Adrenal gland (tissue), 12 donors: ENCODE measurements around the gene NINL. TPM values are rescaled to one million over a fixed set of nuclear protein-coding genes. Genes with fewer than 3 reads are reported as not detected.

Source experiments
- DNase-seq, 7 donors: peaks; one replicate each; pipeline ENCODE4 v3.0.0-alpha.2; 2019 to 2020
- H3K27ac ChIP-seq, 5 donors: fragments of 200-600 bp; sonication (generic) in 4 of 5; 1 replicate in 3 of 5; 2 replicates in 2 of 5; pipeline versions ENCODE4 v1.5.1 to v1.8.0; 2016 to 2020; ENCODE audit warnings: mild to moderate bottlenecking in 1 of 5
- H3K27me3 ChIP-seq: fragments of 200-600 bp; 2 replicates; pipeline ENCODE4 v1.8.0; 2021
- H3K36me3 ChIP-seq, 2 donors: fragments of 200-600 bp; replicated peaks in 1 of 2; 1 replicate in 1 of 2; 2 replicates in 1 of 2; pipeline versions ENCODE4 v1.5.1 to v1.8.0; 2018 to 2022
- H3K4me1 ChIP-seq, 2 donors: fragments of 200-600 bp; replicated peaks in 1 of 2; 1 replicate in 1 of 2; 2 replicates in 1 of 2; pipeline versions ENCODE4 v1.5.1 to v1.8.0; 2018 to 2021
- H3K4me3 ChIP-seq, 4 donors: fragments of 200-600 bp; sonication (generic) in 3 of 4; one replicate each; pipeline ENCODE4 v1.5.1; 2016 to 2018
- H3K9me3 ChIP-seq, 3 donors: fragments of 200-600 bp; sonication (generic) in 1 of 3; replicated peaks in 1 of 3; 1 replicate in 2 of 3; 2 replicates in 1 of 3; pipeline versions ENCODE4 v1.5.1 to v1.8.0; 2016 to 2021
- CTCF ChIP-seq, 6 experiments: fragments of 450-650 bp in 4 of 6; fragments of 200-600 bp in 2 of 6; sonication (generic) in 1 of 6; IDR thresholded peaks; 1 replicate in 5 of 6; 2 replicates in 1 of 6; pipeline versions ENCODE4 v1.5.1 to v1.8.0; 2016 to 2021; ENCODE audit warnings: antibody characterized with exemption in 6 of 6, mild to moderate bottlenecking in 2 of 6, moderate library complexity in 1 of 6
- POLR2A ChIP-seq, 2 donors: fragments of 450-650 bp; IDR thresholded peaks; one replicate each; pipeline ENCODE4 v1.6.1; 2017; ENCODE audit warnings: antibody characterized with exemption in 2 of 2, mild to moderate bottlenecking in 2 of 2, moderate library complexity in 1 of 2
- WGBS, 4 donors: extraction: QIAGEN DNeasy Blood & Tissue Kit in 2 of 4; methylation state at CpG; one replicate each; pipeline versions ENCODE4 v1.1.5 to v1.1.7; 2013 to 2017; 5-methylcytosine and 5-hydroxymethylcytosine counted together
- intact Hi-C, 2 donors: fragments of 100-400 bp; cut with DNase I; formaldehyde crosslinking; loops; one replicate each; pipeline versions ENCODE4 v1.14.1 to v1.15.0; 2022 to 2023
- polyA plus RNA-seq, 3 donors: library from polyadenylated mRNA; stranded (reverse); fragments of 200-250 nt in 2 of 3; fragments of 350-450 nt in 1 of 3; fragmentation: Illumina TruSeq in 1 of 3; extraction: RNeasy Lipid Tissue Mini Kit (QIAGEN cat#74804) in 1 of 3; gene quantifications; one replicate each; pipeline ENCODE4 v1.2.3, GENCODE V29; 2013 to 2014
- total RNA-seq, 9 donors: library from RNA; depleted of rRNA in 4 of 9; stranded (reverse); fragments of >200 nt in 4 of 9; fragments of 120-200 nt in 1 of 9; fragmentation: NEBNext Ultra II Directional in 1 of 9; extraction: Animal tissue kit (Norgen Biotek cat#: 25700) in 1 of 9; gene quantifications; one replicate each; pipeline versions ENCODE4 v1.1.0 to v1.2.4, GENCODE V29; 2013 to 2023
- donor health status: healthy with polysubstance abuse.
- donor health status: Bipolar disorder and iron deficiency.
- donor health status: DM: yes; HTN: yes; CAD: no.
- donor health status: DM: no; HTN: no; CAD: no.
- donor health status: DM: no; HTN: no; CAD: no.
- donor health status: DM: yes; HTN: yes; CAD: no.

NINL gene
- total and polyA plus RNA-seq, 12 donors: 10.0 to 30.9 (median 15.4) TPM

GRCh38 chr20:25483431-25484132, 101.7 kb downstream of the NINL start:
- no peak for DNase-seq
- Histone ChIP-seq H3K36me3 (peaks cover 0 to 11% of the 10 kb centered on the region in 2 donors), H3K27me3 (no peaks in the 10 kb centered on the region), H3K27ac (no peak overlapping the region), H3K4me3 (no peak overlapping the region), H3K4me1 (no peaks in the 10 kb centered on the region), H3K9me3 (no peaks in the 10 kb centered on the region)
- TF ChIP-seq CTCF (IDR thresholded peaks at IDR 0.05) (no peak), POLR2A (IDR thresholded peaks at IDR 0.05) (no peak)
- intact Hi-C loops: no loop called here
- 87 to 93% (median 88%) methylated on average over 10 to 14 of the region's 14 CpGs for WGBS, 4 donors

GRCh38 chr20:25481918-25482253, 103.4 kb downstream of the NINL start:
- no peak for DNase-seq
- H3K27ac ChIP-seq: no peak overlapping the region
- peaks cover 0 to 11% of the 10 kb centered on the region in 2 donors for H3K36me3 ChIP-seq
- H3K4me3 ChIP-seq: no peak overlapping the region
- no peaks in the 10 kb centered on the region for H3K9me3 ChIP-seq
- TF ChIP-seq CTCF (IDR thresholded peaks at IDR 0.05): no peak
- no peak for TF ChIP-seq POLR2A (IDR thresholded peaks at IDR 0.05)
- intact Hi-C loops: no loop called here
- WGBS, 4 donors: 93 to 98% (median 95%) methylated on average over 12 of the region's 12 CpGs
- no peaks in the 10 kb centered on the region for H3K27me3 ChIP-seq
- H3K4me1 ChIP-seq: no peaks in the 10 kb centered on the region

- Histone ChIP-seq H3K36me3 (peaks cover 0 to 11% of the 10 kb centered on the region in 2 donors), H3K27ac (no peak overlapping the region), H3K4me1 (no peaks in the 10 kb centered on the region), H3K9me3 (no peaks in the 10 kb centered on the region), H3K4me3 (no peak overlapping the region), H3K27me3 (no peaks in the 10 kb centered on the region)
- intact Hi-C loops: no loop called here
- WGBS, 4 donors: 79 to 95% (median 89%) methylated on average over 4 to 11 of the region's 11 CpGs
- TF ChIP-seq POLR2A (IDR thresholded peaks at IDR 0.05) (no peak), CTCF (IDR thresholded peaks at IDR 0.05) (no peak)
- DNase-seq: no peak
Measured at GRCh38 chr20:25481235-25481917, 104.0 kb downstream of the NINL start.

DNA sequence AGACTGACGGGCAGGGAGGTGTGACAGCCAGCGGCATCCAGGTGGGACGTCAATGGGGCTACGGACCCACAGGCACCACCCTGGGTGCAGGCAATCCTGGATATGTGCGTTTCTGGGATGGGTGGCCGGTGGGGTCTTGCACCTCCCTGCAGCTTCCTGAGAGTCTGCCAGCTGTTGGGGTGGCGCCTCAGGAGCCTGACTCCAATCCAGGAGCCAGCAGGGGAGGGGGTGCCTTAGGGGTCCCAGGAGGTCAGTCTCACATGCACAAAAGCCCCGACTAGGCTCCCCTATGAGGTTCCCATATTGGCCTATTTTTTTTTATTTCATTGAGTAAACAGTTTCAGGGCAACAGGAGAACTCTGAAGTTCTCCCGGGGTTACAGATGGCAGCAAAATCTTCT, 104.5 kb downstream of the NINL start:
- intact Hi-C loops: no loop called here
- H3K4me1 ChIP-seq: no peaks in the 10 kb centered on the region
- H3K9me3 ChIP-seq: no peaks in the 10 kb centered on the region
- peaks cover 0 to 11% of the 10 kb centered on the region in 2 donors for H3K36me3 ChIP-seq
- no peaks in the 10 kb centered on the region for H3K27me3 ChIP-seq
- WGBS, 4 donors: 89 to 93% (median 91%) methylated on average over 3 to 9 of the region's 9 CpGs
- H3K4me3 ChIP-seq: no peak overlapping the region
- TF ChIP-seq POLR2A (IDR thresholded peaks at IDR 0.05) (no peak), CTCF (IDR thresholded peaks at IDR 0.05) (no peak)
- DNase-seq: no peak
- no peak overlapping the region for H3K27ac ChIP-seq
